Psoas muscle (tissue), 8 donors: ENCODE data around the gene MRPL20. TPM values are rescaled to one million over a fixed set of nuclear protein-coding genes. Genes with fewer than 3 reads are reported as not detected.
"Not testable (repeated sequence)": the region's sequence is repeated elsewhere in the genome, so short reads cannot be mapped to it uniquely, and the experiment has no call there.

Source experiments
- ATAC-seq, 4 donors: fragments of 200-7000 bp; cut with Tn5 transposase; one replicate each; pipeline ENCODE4 v1.9.1; 2020; ENCODE audit warnings: moderate library complexity in 3 of 4, mild to moderate bottlenecking in 2 of 4
- DNase-seq, 2 donors: peaks; one replicate each; pipeline ENCODE4 v3.0.0-alpha.2; 2020
- H3K27ac ChIP-seq: fragments of 200-600 bp; one replicate; pipeline ENCODE4 v1.8.0; 2022
- H3K27me3 ChIP-seq, 3 donors: fragments of 200-600 bp in 1 of 3; one replicate each; pipeline versions ENCODE4 v1.6.1 to v1.8.0; 2013 to 2022; ENCODE audit warnings: low read length in 2 of 3, mild to moderate bottlenecking in 2 of 3, moderate library complexity in 1 of 3; ENCODE audit not compliant: insufficient read depth in 3 of 3
- H3K36me3 ChIP-seq, 2 donors: fragments of 200-600 bp in 1 of 2; one replicate each; pipeline versions ENCODE4 v1.6.1 to v1.8.0; 2013 to 2022; ENCODE audit warnings: low read depth in 1 of 2, mild to moderate bottlenecking in 1 of 2, moderate library complexity in 1 of 2; ENCODE audit not compliant: insufficient read depth in 1 of 2
- H3K4me1 ChIP-seq: fragments of 200-600 bp; one replicate; pipeline ENCODE4 v1.8.0; 2022
- H3K4me3 ChIP-seq: fragments of 200-600 bp; one replicate; pipeline ENCODE4 v1.8.0; 2022; ENCODE audit warnings: mild to moderate bottlenecking
- H3K9me3 ChIP-seq: fragments of 200-600 bp; one replicate; pipeline ENCODE4 v1.8.0; 2022
- CTCF ChIP-seq: fragments of 200-600 bp; IDR thresholded peaks from one replicate; pipeline ENCODE4 v1.8.0; 2022; ENCODE audit warnings: antibody characterized with exemption
- WGBS, 3 donors: extraction: QIAGEN DNeasy Blood & Tissue Kit; methylation state at CpG; one replicate each; pipeline versions ENCODE4 v1.1.6 to v1.1.7; 2013; 5-methylcytosine and 5-hydroxymethylcytosine counted together
- intact Hi-C, 2 donors: fragments of 100-400 bp; cut with DNase I; formaldehyde crosslinking; loops; one replicate each; pipeline versions ENCODE4 v1.11.0 to v1.14.2; 2022
- polyA plus RNA-seq, 3 donors: library from polyadenylated mRNA; stranded (reverse); fragments of 200-250 nt; gene quantifications; one replicate each; pipeline ENCODE4 v1.2.3, GENCODE V29; 2013
- total RNA-seq, 4 donors: library from RNA; stranded (reverse); fragmentation: NEBNext Ultra II Directional in 2 of 4; extraction: Animal tissue kit (Norgen Biotek cat#: 25700) in 2 of 4; gene quantifications; one replicate each; pipeline versions ENCODE4 v1.2.1 to v1.2.4, GENCODE V29; 2021 to 2023
- donor health status: healthy with polysubstance abuse.
- donor health status: DM: no; HTN: no; CAD: no; lungs with moderate emphysema.
- donor health status: Bipolar disorder and iron deficiency.
- donor health status: healthy.
- donor health status: DM: yes; HTN: yes; CAD: no.
- donor health status: DM: no; HTN: no; CAD: no.
- donor health status: DM: no; HTN: no; CAD: no.
- donor health status: DM: yes; HTN: yes; CAD: no.

MRPL20 gene
- total and polyA plus RNA-seq, 7 donors: 114 to 308 (median 159) TPM

- Histone ChIP-seq H3K36me3 (peaks cover 17 to 89% of the 10 kb centered on the region in 2 donors), H3K4me1 (peaks cover 8% of the 10 kb centered on the region), H3K9me3 (no peaks in the 10 kb centered on the region), H3K27ac (no peak overlapping the region), H3K27me3 (no peaks in the 10 kb centered on the region), H3K4me3 (no peak overlapping the region)
- ATAC-seq (no peak), DNase-seq (no peak)
- no peak for TF ChIP-seq CTCF
- 94 to 97% (median 96%) methylated on average over 16 of the region's 16 CpGs for WGBS, 3 donors
- intact Hi-C loops: no loop called here
These were observed 19.0 kb downstream of the MRPL20 start for GRCh38 chr1:1388078-1388472.

GRCh38 chr1:1387098-1388077, 19.7 kb downstream of the MRPL20 start:
- 93 to 96% (median 94%) methylated on average over 50 of the region's 50 CpGs for WGBS, 3 donors
- no peaks in the 10 kb centered on the region for H3K9me3 ChIP-seq
- peaks cover 7% of the 10 kb centered on the region for H3K4me1 ChIP-seq
- H3K4me3 ChIP-seq: no peak overlapping the region
- TF ChIP-seq CTCF: no peak
- DNase-seq: no peak
- peaks cover 17 to 82% of the 10 kb centered on the region in 2 donors for H3K36me3 ChIP-seq
- intact Hi-C loops: no loop called here
- ATAC-seq: peak in 1 of 4 donors; percentile 12
- H3K27me3 ChIP-seq: no peaks in the 10 kb centered on the region
- no peak overlapping the region for H3K27ac ChIP-seq

GRCh38 chr1:1385931-1386330, 21.2 kb downstream of the MRPL20 start:
- no peak for TF ChIP-seq CTCF
- Histone ChIP-seq H3K9me3 (no peaks in the 10 kb centered on the region), H3K27ac (no peak overlapping the region), H3K4me1 (peaks cover 7% of the 10 kb centered on the region), H3K27me3 (no peaks in the 10 kb centered on the region), H3K36me3 (peaks cover 17 to 68% of the 10 kb centered on the region in 2 donors), H3K4me3 (no peak overlapping the region)
- ATAC-seq (no peak), DNase-seq (no peak)
- intact Hi-C loops: no loop called here
- WGBS, 3 donors: 89 to 92% (median 91%) methylated on average over 8 of the region's 8 CpGs

GRCh38 chr1:1385339-1385738, 21.8 kb downstream of the MRPL20 start:
- H3K4me3 ChIP-seq: not testable (repeated sequence)
- peaks cover 16 to 62% of the 10 kb centered on the region in 2 donors for H3K36me3 ChIP-seq

GRCh38 chr1:1381294-1381693, 25.8 kb downstream of the MRPL20 start:
- no peak overlapping the region for H3K4me3 ChIP-seq
- peaks cover 7% of the 10 kb centered on the region for H3K4me1 ChIP-seq
- H3K36me3 ChIP-seq: peaks cover 2 to 21% of the 10 kb centered on the region in 2 donors
- 68 to 80% (median 73%) methylated on average over 8 of the region's 8 CpGs for WGBS, 3 donors
- H3K9me3 ChIP-seq: no peaks in the 10 kb centered on the region
- intact Hi-C loops: no loop called here
- H3K27me3 ChIP-seq: no peaks in the 10 kb centered on the region
- ATAC-seq (no peak), DNase-seq (peak in 1 of 2 donors; percentile 46)
- no peak for TF ChIP-seq CTCF
- H3K27ac ChIP-seq: no peak overlapping the region

More at GRCh38 chr1:1385339-1385738, 21.8 kb downstream of the MRPL20 start:
- H3K27ac ChIP-seq, ATAC-seq, DNase-seq, H3K27me3 ChIP-seq, intact Hi-C loops, H3K9me3 ChIP-seq, H3K4me1 ChIP-seq: not testable (repeated sequence)
- WGBS, 3 donors: 93 to 97% (median 94%) methylated on average over 29 of the region's 29 CpGs
